IMR-90 (cell line): ENCODE results near the gene NPHP4.

Experiments used
- CHD1 ChIP-seq: IDR thresholded peaks from 2 replicates; pipeline ENCODE4 v1.6.1; 2012; ENCODE audit warnings: low read depth, low read length, improper control_type of control experiment
- CTCF ChIP-seq: conservative IDR thresholded peaks from 2 replicates; pipeline ENCODE4 v1.5.1; 2012; ENCODE audit warnings: mild to moderate bottlenecking, low read depth, low read length, improper control_type of control experiment
- MAZ ChIP-seq: IDR thresholded peaks from 2 replicates; pipeline ENCODE4 v1.6.1; 2012; ENCODE audit warnings: low read depth, mild to moderate bottlenecking, low read length, improper control_type of control experiment, moderate library complexity, borderline replicate concordance
- RFX5 ChIP-seq: IDR thresholded peaks from 2 replicates; pipeline ENCODE4 v1.8.0; 2012; ENCODE audit warnings: low read depth, mild to moderate bottlenecking, low read length, moderate library complexity
- SMC3 ChIP-seq: fragments of 150-350 bp; IDR thresholded peaks from 2 replicates; pipeline ENCODE4 v1.6.1; 2016; ENCODE audit warnings: low read depth, mild to moderate bottlenecking, antibody characterized with exemption, low read length, moderate library complexity
- USF2 ChIP-seq: fragments of 150-350 bp; IDR thresholded peaks from 2 replicates; pipeline ENCODE4 v1.6.1; 2017; ENCODE audit warnings: mild to moderate bottlenecking, antibody characterized with exemption, low read length, low read depth

- TF ChIP-seq CHD1, result no peak
- no peak for TF ChIP-seq MAZ
- TF ChIP-seq CTCF, result no peak
- TF ChIP-seq RFX5, result no peak
- no peak for TF ChIP-seq SMC3
- no peak for TF ChIP-seq USF2
Measured at GRCh38 chr1:5990913-5991312, 1.3 kb downstream of the NPHP4 start.
